Measurements from ENCODE around the gene HCAR3. TPM values are rescaled to one million over a fixed set of nuclear protein-coding genes. Genes with fewer than 3 reads are reported as not detected.
"Not testable (repeated sequence)": the region's sequence is repeated elsewhere in the genome, so short reads cannot be mapped to it uniquely, and the experiment has no call there.

The HCAR3 gene
- not detected in 3 replicates for total RNA-seq (2021)
- Bru-seq, nascent RNA, result not detected
- long read RNA-seq, experiment 1, result 0 reads
- long read RNA-seq, experiment 2, result 0 reads
- long read RNA-seq, experiment 3, result 0 reads

- H3K4me3 Mint-ChIP-seq; DNase-seq (ENCODE audit: low spot score); H3K27me3 Mint-ChIP-seq (ENCODE audit: low read depth); H3K9me3 Mint-ChIP-seq; H3K27ac Mint-ChIP-seq; ATAC-seq; H3K4me1 Mint-ChIP-seq; CTCF ChIA-PET; H3K36me3 Mint-ChIP-seq; POLR2A ChIA-PET: not testable (repeated sequence)
These were observed at the start of gene HCAR3 for GRCh38 chr12:122716658-122717057. Gene HCAR3, minus strand, starts transcription at chr12:122716811. Its CDS starts 74 bp downstream, at chr12:122716737.

- peaks cover 67% of the 10 kb centered on the region for H3K36me3 Mint-ChIP-seq
- H3K4me1 Mint-ChIP-seq, result peaks cover 10% of the 10 kb centered on the region
- ChIA-PET POLR2A (no interaction called here), CTCF (no interaction called here)
- H3K9me3 Mint-ChIP-seq, result no peaks in the 10 kb centered on the region
- DNase-seq (ENCODE audit: low spot score), result no peak
- H3K27ac Mint-ChIP-seq, result no peak overlapping the region
- TF ChIP-seq GTF2I (CRISPR knock-in tag; conservative IDR thresholded peaks at IDR 0.05) (no peak), RORB (CRISPR knock-in tag; IDR thresholded peaks at IDR 0.05) (no peak), NR3C1 (CRISPR knock-in tag; conservative IDR thresholded peaks at IDR 0.05; ENCODE audit: low read depth) (no peak), MYBL2 (CRISPR knock-in tag; IDR thresholded peaks at IDR 0.05) (no peak), CDX4 (CRISPR knock-in tag; IDR thresholded peaks at IDR 0.05; ENCODE audit: borderline replicate concordance) (no peak)
- no peak overlapping the region for H3K4me3 Mint-ChIP-seq
- H3K27me3 Mint-ChIP-seq (ENCODE audit: low read depth), result no peaks in the 10 kb centered on the region
- ATAC-seq, result no peak
These were observed 41.0 kb upstream of the HCAR3 start for GRCh38 chr12:122757568-122757967.

GRCh38 chr12:122754790-122755189 lies 38.2 kb upstream of the HCAR3 start:
- Mint-ChIP-seq H3K4me1 (peaks cover 29% of the 10 kb centered on the region), H3K36me3 (peaks cover 56% of the 10 kb centered on the region), H3K27ac (no peak overlapping the region; the same call in 1 of the 2 replicates), H3K9me3 (peaks cover 4% of the 10 kb centered on the region), H3K27me3 (ENCODE audit: low read depth) (no peaks in the 10 kb centered on the region), H3K4me3 (no peak overlapping the region)
- ChIA-PET CTCF (no interaction called here), POLR2A (no interaction called here)
- TF ChIP-seq CTCF (IDR thresholded peaks at IDR 0.05), result no peak
- TF ChIP-seq CBFB (CRISPR knock-in tag; IDR thresholded peaks at IDR 0.05; ENCODE audit: low read depth), result no peak
- no peak for TF ChIP-seq ATF1 (CRISPR knock-in tag; IDR thresholded peaks at IDR 0.05)
- TF ChIP-seq ATF6 (CRISPR knock-in tag; IDR thresholded peaks at IDR 0.05), result no peak
- no peak for TF ChIP-seq ZBTB43 (CRISPR knock-in tag; IDR thresholded peaks at IDR 0.05)
- no peak for TF ChIP-seq MYBL2 (CRISPR knock-in tag; IDR thresholded peaks at IDR 0.05)
- DNase-seq (ENCODE audit: low spot score), result no peak
- ATAC-seq, result no peak

GRCh38 chr12:122753319-122753650 lies 36.7 kb upstream of the HCAR3 start:
- no peak for ATAC-seq
- CTCF ChIA-PET, result interaction anchor here (0.7 to 1.7 kb wide), 4 partner anchors 93 to 527 kb away, joined by 3 to 16 read pairs (median 4); no protein-coding TSS in a partner anchor
- TF ChIP-seq ATF3 (CRISPR knock-in tag; conservative IDR thresholded peaks at IDR 0.05) (no peak), ZNF416 (CRISPR knock-in tag; IDR thresholded peaks at IDR 0.05) (no peak), CDX4 (CRISPR knock-in tag; IDR thresholded peaks at IDR 0.05; ENCODE audit: borderline replicate concordance) (no peak), MYBL2 (CRISPR knock-in tag; IDR thresholded peaks at IDR 0.05) (no peak), IRF2 (CRISPR knock-in tag; IDR thresholded peaks at IDR 0.05; ENCODE audit: borderline replicate concordance, low read depth) (no peak), MAX (CRISPR knock-in tag; IDR thresholded peaks at IDR 0.05) (no peak), JAZF1 (CRISPR knock-in tag; IDR thresholded peaks at IDR 0.05) (no peak), ZNF232 (CRISPR knock-in tag; IDR thresholded peaks at IDR 0.05) (no peak), ATF6 (CRISPR knock-in tag; IDR thresholded peaks at IDR 0.05) (no peak), ZBTB43 (CRISPR knock-in tag; IDR thresholded peaks at IDR 0.05) (no peak), FOXJ3 (CRISPR knock-in tag; IDR thresholded peaks at IDR 0.05; ENCODE audit: borderline replicate concordance) (no peak), NR1H2 (CRISPR knock-in tag; IDR thresholded peaks at IDR 0.05) (no peak), CBFB (CRISPR knock-in tag; IDR thresholded peaks at IDR 0.05; ENCODE audit: low read depth) (no peak)

More at GRCh38 chr12:122753319-122753650, 36.7 kb upstream of the HCAR3 start:
- peak overlapping the region; percentile 97 for H3K4me3 Mint-ChIP-seq
- POLR2A ChIA-PET, result no interaction called here
- peaks cover 4% of the 10 kb centered on the region for H3K9me3 Mint-ChIP-seq
- DNase-seq (ENCODE audit: low spot score), result no peak
- no peaks in the 10 kb centered on the region for H3K27me3 Mint-ChIP-seq (ENCODE audit: low read depth)
- peaks cover 46% of the 10 kb centered on the region for H3K36me3 Mint-ChIP-seq
- peak overlapping the region; percentile 80 for H3K27ac Mint-ChIP-seq
- H3K4me1 Mint-ChIP-seq, result peaks cover 35% of the 10 kb centered on the region

Measured in WTC11 (cell line).